Keratinocyte (primary cell): ENCODE results near the gene ZNF598.

Experiments
- CTCF ChIP-seq, 3 experiments: IDR thresholded peaks in 1 of 3; conservative IDR thresholded peaks in 1 of 3; optimal IDR thresholded peaks in 1 of 3; 2 replicates in 2 of 3; 3 replicates in 1 of 3; pipeline versions ENCODE3 to v1.5.1; 2011; ENCODE audit warnings: low read length in 3 of 3, mild to moderate bottlenecking in 3 of 3, moderate library complexity in 2 of 3, control low read depth in 1 of 3, inconsistent platforms in 1 of 3; ENCODE audit not compliant: insufficient read depth in 2 of 3; ENCODE audit errors: extremely low read depth in 1 of 3
- EZH2 ChIP-seq: IDR thresholded peaks from one replicate; pipeline ENCODE4 v1.6.1; 2012; ENCODE audit warnings: inconsistent platforms, mild to moderate bottlenecking, low read length, moderate library complexity

- no peak for TF ChIP-seq CTCF (optimal IDR thresholded peaks at IDR 0.05 in 1 of 3, IDR thresholded peaks at IDR 0.05 in 1 of 3, conservative IDR thresholded peaks at IDR 0.05 in 1 of 3; ENCODE audit: extremely low read depth in 1 of 3, insufficient read depth in 2 of 3, low read length in 3 of 3)
- no peak for TF ChIP-seq EZH2
Measured at GRCh38 chr16:1950559-1950958, 59.1 kb downstream of the ZNF598 start.
